Endodermal cell (in vitro differentiated cells): ENCODE results near the gene LPP. TPM values are rescaled to one million over a fixed set of nuclear protein-coding genes. Genes with fewer than 3 reads are reported as not detected.

ENCODE experiments used
- DNase-seq: peaks from one replicate; pipeline ENCODE4 v3.0.0-alpha.2; 2017
- H3K27ac ChIP-seq: 2 replicates; pipeline ENCODE4 v1.5.1; 2013; ENCODE audit warnings: mild to moderate bottlenecking, low read depth, low read length, moderate library complexity
- H3K27me3 ChIP-seq: 2 replicates; pipeline ENCODE4 v1.6.1; 2013; ENCODE audit warnings: mild to moderate bottlenecking, low read length, moderate library complexity; ENCODE audit not compliant: insufficient read depth, control insufficient read depth, poor library complexity, severe bottlenecking
- H3K36me3 ChIP-seq: 2 replicates; pipeline ENCODE4 v1.7.0; 2013; ENCODE audit warnings: mild to moderate bottlenecking, low read length, moderate library complexity; ENCODE audit not compliant: control insufficient read depth, insufficient read depth
- H3K4me1 ChIP-seq: one replicate; pipeline ENCODE4 v1.7.0; 2013; ENCODE audit warnings: low read length; ENCODE audit not compliant: control insufficient read depth, insufficient read depth
- H3K4me3 ChIP-seq: 2 replicates; pipeline ENCODE4 v1.5.1; 2013; ENCODE audit warnings: mild to moderate bottlenecking, low read length, moderate library complexity
- H3K9ac ChIP-seq: 2 replicates; pipeline ENCODE4 v1.6.1; 2013; ENCODE audit warnings: mild to moderate bottlenecking, low read length, moderate library complexity; ENCODE audit not compliant: poor library complexity, severe bottlenecking; ENCODE audit errors: extremely low read depth
- H3K9me3 ChIP-seq: 2 replicates; pipeline ENCODE4 v1.6.1; 2013; ENCODE audit warnings: mild to moderate bottlenecking, low read length, moderate library complexity; ENCODE audit not compliant: control insufficient read depth
- H3K27ac Mint-ChIP-seq: 2 replicates; pipeline ENCODE4 v1.8.0; 2020; ENCODE audit warnings: mixed read lengths
- H3K27me3 Mint-ChIP-seq: 2 replicates; pipeline ENCODE4 v1.8.0; 2021; ENCODE audit warnings: mild to moderate bottlenecking, mixed read lengths; ENCODE audit not compliant: insufficient read depth
- H3K36me3 Mint-ChIP-seq: 2 replicates; pipeline ENCODE4 v1.8.0; 2020; ENCODE audit warnings: low read depth, mixed read lengths
- H3K4me1 Mint-ChIP-seq: 2 replicates; pipeline ENCODE4 v1.8.0; 2020; ENCODE audit warnings: mixed read lengths
- H3K4me3 Mint-ChIP-seq: 2 replicates; pipeline ENCODE4 v1.8.0; 2020; ENCODE audit warnings: mild to moderate bottlenecking, moderate library complexity, mixed read lengths
- H3K9me3 Mint-ChIP-seq: 2 replicates; pipeline ENCODE4 v1.8.0; 2020; ENCODE audit warnings: mild to moderate bottlenecking, mixed read lengths
- WGBS, 2 experiments: methylation state at CpG; one replicate each; pipeline versions ENCODE4 v1.1.5 to v1.1.7; 2013; ENCODE audit warnings: missing lambda C conversion rate in 2 of 2, mixed read lengths in 1 of 2; ENCODE audit not compliant: insufficient coverage in 1 of 2, insufficient read length in 1 of 2; 5-methylcytosine and 5-hydroxymethylcytosine counted together
- total RNA-seq, 2 donors: library from RNA; stranded (reverse); fragmentation: NEBNext Ultra II Directional in 1 of 2; extraction: Animal tissue kit (Norgen Biotek cat#: 25700) in 1 of 2; gene quantifications; 2 replicates in 1 of 2; 3 replicates in 1 of 2; pipeline ENCODE4 v1.2.1, GENCODE V29; 2021
- TF ChIP-seq, protein P1 (sequence below): fragments of 200-600 bp; sonication (generic); conservative IDR thresholded peaks from 2 replicates; pipeline ENCODE4 v1.5.0; 2021; ENCODE audit warnings: antibody characterized with exemption, mild to moderate bottlenecking

The LPP gene
- total RNA-seq, 2 donors from 2014 or later = 78.0 to 105 TPM

DNA sequence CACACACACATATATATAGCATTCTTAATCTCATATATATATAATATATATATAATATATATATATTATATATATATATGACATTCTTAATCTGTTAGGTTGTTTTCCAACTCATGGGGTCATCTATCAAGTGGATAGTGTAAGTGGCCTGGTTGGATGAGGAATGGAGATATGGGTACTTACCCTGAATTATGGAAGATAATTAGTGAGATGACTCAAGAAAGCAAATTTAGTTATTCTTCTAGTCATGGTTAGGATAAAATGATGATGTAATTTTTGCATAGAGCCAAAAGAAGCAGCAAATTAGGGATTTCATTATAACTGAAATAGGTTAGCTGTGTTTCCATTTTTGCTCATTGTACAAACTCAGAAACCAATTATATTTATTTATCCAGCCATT is 448.2 kb downstream of the LPP start:
- no peak overlapping the region for H3K27ac Mint-ChIP-seq
- no peaks in the 10 kb centered on the region for H3K27me3 Mint-ChIP-seq
- no peak overlapping the region for H3K4me3 Mint-ChIP-seq
- Histone ChIP-seq H3K27me3 (no peaks in the 10 kb centered on the region), H3K9me3 (no peaks in the 10 kb centered on the region), H3K27ac (no peak overlapping the region), H3K4me3 (no peak overlapping the region), H3K9ac (no peak overlapping the region), H3K4me1 (no peaks in the 10 kb centered on the region), H3K36me3 (no peaks in the 10 kb centered on the region)
- H3K4me1 Mint-ChIP-seq = no peaks in the 10 kb centered on the region
- no peaks in the 10 kb centered on the region for H3K9me3 Mint-ChIP-seq
- H3K36me3 Mint-ChIP-seq = no peaks in the 10 kb centered on the region
- TF ChIP-seq, protein P1, sequence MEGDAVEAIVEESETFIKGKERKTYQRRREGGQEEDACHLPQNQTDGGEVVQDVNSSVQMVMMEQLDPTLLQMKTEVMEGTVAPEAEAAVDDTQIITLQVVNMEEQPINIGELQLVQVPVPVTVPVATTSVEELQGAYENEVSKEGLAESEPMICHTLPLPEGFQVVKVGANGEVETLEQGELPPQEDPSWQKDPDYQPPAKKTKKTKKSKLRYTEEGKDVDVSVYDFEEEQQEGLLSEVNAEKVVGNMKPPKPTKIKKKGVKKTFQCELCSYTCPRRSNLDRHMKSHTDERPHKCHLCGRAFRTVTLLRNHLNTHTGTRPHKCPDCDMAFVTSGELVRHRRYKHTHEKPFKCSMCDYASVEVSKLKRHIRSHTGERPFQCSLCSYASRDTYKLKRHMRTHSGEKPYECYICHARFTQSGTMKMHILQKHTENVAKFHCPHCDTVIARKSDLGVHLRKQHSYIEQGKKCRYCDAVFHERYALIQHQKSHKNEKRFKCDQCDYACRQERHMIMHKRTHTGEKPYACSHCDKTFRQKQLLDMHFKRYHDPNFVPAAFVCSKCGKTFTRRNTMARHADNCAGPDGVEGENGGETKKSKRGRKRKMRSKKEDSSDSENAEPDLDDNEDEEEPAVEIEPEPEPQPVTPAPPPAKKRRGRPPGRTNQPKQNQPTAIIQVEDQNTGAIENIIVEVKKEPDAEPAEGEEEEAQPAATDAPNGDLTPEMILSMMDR = no peak
- DNase-seq = no peak

DNA sequence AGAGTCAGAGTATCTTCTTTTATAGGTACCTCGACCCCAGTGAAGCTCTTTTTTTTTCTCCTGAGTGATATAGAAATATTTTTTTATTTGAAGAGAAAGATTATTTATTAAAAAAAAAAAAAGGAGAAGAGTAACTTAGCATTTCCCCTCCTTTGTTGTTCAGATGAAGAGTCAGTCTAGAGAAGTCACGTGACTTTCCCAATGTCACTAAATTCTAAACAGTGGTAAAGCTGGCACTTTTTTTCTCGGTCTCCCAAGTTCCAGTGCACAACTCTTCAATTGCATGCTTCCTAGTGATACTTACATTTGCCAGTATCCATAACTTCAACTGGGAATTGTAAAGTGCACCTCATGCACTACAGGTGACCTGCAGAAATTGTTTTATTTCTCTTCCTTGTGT is 448.7 kb downstream of the LPP start:
- no peak for DNase-seq
- H3K27me3 Mint-ChIP-seq = no peaks in the 10 kb centered on the region
- H3K27ac Mint-ChIP-seq = no peak overlapping the region
- no peaks in the 10 kb centered on the region for H3K36me3 Mint-ChIP-seq
- no peak overlapping the region for H3K9ac ChIP-seq
- no peaks in the 10 kb centered on the region for H3K4me1 Mint-ChIP-seq
- no peaks in the 10 kb centered on the region for H3K36me3 ChIP-seq
- no peaks in the 10 kb centered on the region for H3K27me3 ChIP-seq
- H3K4me3 Mint-ChIP-seq = no peak overlapping the region
- no peak overlapping the region for H3K4me3 ChIP-seq
- H3K9me3 Mint-ChIP-seq = no peaks in the 10 kb centered on the region
- H3K27ac ChIP-seq = no peak overlapping the region
- TF ChIP-seq, protein P1 = no peak
- no peaks in the 10 kb centered on the region for H3K9me3 ChIP-seq
- WGBS, 2 experiments = 93 to 100% methylated on average over 2 to 3 of the region's 3 CpGs
- no peaks in the 10 kb centered on the region for H3K4me1 ChIP-seq

DNA sequence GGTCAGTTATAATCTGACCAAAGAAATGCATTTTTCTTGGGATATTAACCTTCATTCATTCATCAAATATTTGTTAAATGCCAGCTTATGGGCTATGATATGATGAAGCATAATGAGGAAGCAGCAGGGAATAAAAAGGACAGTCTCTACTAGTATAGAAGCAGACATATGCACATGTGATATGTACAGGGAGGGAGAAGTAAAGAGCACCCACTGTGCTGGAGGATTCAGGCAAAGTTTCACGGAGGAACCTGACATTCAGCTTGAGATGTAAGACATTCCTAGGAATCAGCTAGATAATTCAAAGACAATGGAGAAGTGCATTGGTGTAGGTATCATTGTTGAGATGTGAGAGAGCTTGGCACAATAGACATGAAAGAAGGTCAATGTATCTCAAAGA is 450.7 kb downstream of the LPP start:
- Mint-ChIP-seq H3K4me1 (no peaks in the 10 kb centered on the region), H3K27me3 (no peaks in the 10 kb centered on the region), H3K27ac (no peak overlapping the region), H3K36me3 (peaks cover 12% of the 10 kb centered on the region), H3K9me3 (peaks cover 8% of the 10 kb centered on the region), H3K4me3 (no peak overlapping the region)
- no peak overlapping the region for H3K4me3 ChIP-seq
- no peaks in the 10 kb centered on the region for H3K4me1 ChIP-seq
- H3K9me3 ChIP-seq = peaks cover 7% of the 10 kb centered on the region
- WGBS, 2 experiments = 56 to 70% methylated on average over 1 of the region's 1 CpG
- TF ChIP-seq, protein P1 = no peak
- H3K27ac ChIP-seq = no peak overlapping the region
- peaks cover 17% of the 10 kb centered on the region for H3K36me3 ChIP-seq
- H3K9ac ChIP-seq = no peak overlapping the region
- H3K27me3 ChIP-seq = no peaks in the 10 kb centered on the region
- DNase-seq = no peak
